ENCODE data around the gene FYB1. TPM values are rescaled to one million over a fixed set of nuclear protein-coding genes. Genes with fewer than 3 reads are reported as not detected.

The FYB1 gene, protein sequence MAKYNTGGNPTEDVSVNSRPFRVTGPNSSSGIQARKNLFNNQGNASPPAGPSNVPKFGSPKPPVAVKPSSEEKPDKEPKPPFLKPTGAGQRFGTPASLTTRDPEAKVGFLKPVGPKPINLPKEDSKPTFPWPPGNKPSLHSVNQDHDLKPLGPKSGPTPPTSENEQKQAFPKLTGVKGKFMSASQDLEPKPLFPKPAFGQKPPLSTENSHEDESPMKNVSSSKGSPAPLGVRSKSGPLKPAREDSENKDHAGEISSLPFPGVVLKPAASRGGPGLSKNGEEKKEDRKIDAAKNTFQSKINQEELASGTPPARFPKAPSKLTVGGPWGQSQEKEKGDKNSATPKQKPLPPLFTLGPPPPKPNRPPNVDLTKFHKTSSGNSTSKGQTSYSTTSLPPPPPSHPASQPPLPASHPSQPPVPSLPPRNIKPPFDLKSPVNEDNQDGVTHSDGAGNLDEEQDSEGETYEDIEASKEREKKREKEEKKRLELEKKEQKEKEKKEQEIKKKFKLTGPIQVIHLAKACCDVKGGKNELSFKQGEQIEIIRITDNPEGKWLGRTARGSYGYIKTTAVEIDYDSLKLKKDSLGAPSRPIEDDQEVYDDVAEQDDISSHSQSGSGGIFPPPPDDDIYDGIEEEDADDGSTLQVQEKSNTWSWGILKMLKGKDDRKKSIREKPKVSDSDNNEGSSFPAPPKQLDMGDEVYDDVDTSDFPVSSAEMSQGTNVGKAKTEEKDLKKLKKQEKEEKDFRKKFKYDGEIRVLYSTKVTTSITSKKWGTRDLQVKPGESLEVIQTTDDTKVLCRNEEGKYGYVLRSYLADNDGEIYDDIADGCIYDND
- 84.9 and 93.7 TPM in 2 replicates for total RNA-seq

DNA sequence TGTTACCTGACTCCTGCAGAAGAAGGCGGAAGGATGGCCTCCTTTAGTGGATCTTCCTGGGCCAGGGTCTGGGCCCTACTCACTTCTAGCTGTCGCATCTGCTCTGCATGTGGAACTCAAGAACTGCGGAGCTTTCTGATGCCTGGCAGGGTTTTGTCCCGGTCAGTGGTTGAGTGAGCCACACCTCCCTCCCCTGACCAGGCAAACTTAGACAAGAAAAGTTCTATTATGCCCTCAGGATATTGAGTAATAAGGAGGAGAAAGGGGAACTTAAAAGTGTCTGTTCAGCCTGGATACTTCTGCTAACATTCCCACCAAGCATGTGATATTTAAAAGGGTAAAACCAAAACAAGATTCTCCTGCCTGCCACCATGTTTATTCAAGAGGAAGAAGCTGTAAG lies at the start of gene FYB1:
TSS of gene FYB1 (minus strand) at position 127 of the 400 bp plus-strand sequence. CDS start 16,603 bp downstream, outside the sequence.
- intact Hi-C loops (cut with micrococcal nuclease): loop anchor here (5.0 to 10.0 kb wide), 3 partner anchors 158 to 1615 kb away; partner anchors contain the start of gene RPL37
- no peak for DNase-seq
- Mint-ChIP-seq H3K9me3 (no peaks in the 10 kb centered on the region), H3K27me3 (no peaks in the 10 kb centered on the region), H3K4me1 (peaks cover 35% of the 10 kb centered on the region), H3K36me3 (ENCODE audit: low read depth) (no peaks in the 10 kb centered on the region), H3K27ac (no peak within 1 kb of the TSS), H3K4me3 (no peak within 1 kb of the TSS)

- Mint-ChIP-seq H3K4me1 (peaks cover 24% of the 10 kb centered on the region), H3K9me3 (peaks cover 3% of the 10 kb centered on the region), H3K27me3 (no peaks in the 10 kb centered on the region), H3K36me3 (ENCODE audit: low read depth) (no peaks in the 10 kb centered on the region), H3K27ac (no peak overlapping the region), H3K4me3 (no peak overlapping the region)
- DNase-seq: no peak
- intact Hi-C loops (cut with micrococcal nuclease): no loop called here
Observed at GRCh38 chr5:39267186-39267585, 47.8 kb upstream of the FYB1 start.

GRCh38 chr5:39266442-39266841 lies 47.1 kb upstream of the FYB1 start:
- intact Hi-C loops (cut with micrococcal nuclease): no loop called here
- H3K36me3 Mint-ChIP-seq (ENCODE audit: low read depth): no peaks in the 10 kb centered on the region
- H3K9me3 Mint-ChIP-seq: peaks cover 3% of the 10 kb centered on the region
- H3K4me1 Mint-ChIP-seq: peaks cover 24% of the 10 kb centered on the region
- H3K4me3 Mint-ChIP-seq: no peak overlapping the region
- H3K27me3 Mint-ChIP-seq: no peaks in the 10 kb centered on the region
- DNase-seq: no peak
- H3K27ac Mint-ChIP-seq: no peak overlapping the region

DNA sequence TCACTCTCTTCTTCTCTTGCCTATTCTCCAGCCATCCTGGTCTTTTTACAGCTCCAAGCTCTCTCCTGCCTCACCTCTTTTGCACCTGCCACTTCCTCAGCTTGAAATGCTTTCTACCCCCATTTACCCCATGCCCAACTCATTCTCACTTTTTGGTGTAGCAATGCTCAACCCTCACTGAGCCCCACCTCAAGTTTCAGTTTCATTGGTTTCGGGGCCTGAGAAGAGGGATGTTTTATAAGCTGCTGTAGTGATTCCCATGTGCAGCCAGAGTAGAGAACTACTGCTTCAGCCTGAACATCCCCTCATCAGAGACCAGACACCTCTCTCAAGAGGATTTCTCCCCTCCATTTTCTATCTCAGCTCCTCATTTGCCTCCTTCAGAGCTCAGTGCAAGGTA lies 45.2 kb upstream of the FYB1 start:
- H3K36me3 Mint-ChIP-seq (ENCODE audit: low read depth): no peaks in the 10 kb centered on the region
- peak; percentile 81 for DNase-seq
- peaks cover 21% of the 10 kb centered on the region for H3K4me1 Mint-ChIP-seq
- H3K27ac Mint-ChIP-seq: no peak overlapping the region
- peaks cover 3% of the 10 kb centered on the region for H3K9me3 Mint-ChIP-seq
- H3K4me3 Mint-ChIP-seq: peak overlapping the region; percentile 12
- no peaks in the 10 kb centered on the region for H3K27me3 Mint-ChIP-seq
- intact Hi-C loops (cut with micrococcal nuclease): no loop called here

- no peak for DNase-seq
- no peak overlapping the region for H3K27ac Mint-ChIP-seq
- no peaks in the 10 kb centered on the region for H3K27me3 Mint-ChIP-seq
- H3K9me3 Mint-ChIP-seq: peaks cover 3% of the 10 kb centered on the region
- peaks cover 22% of the 10 kb centered on the region for H3K4me1 Mint-ChIP-seq
- intact Hi-C loops (cut with micrococcal nuclease): no loop called here
- H3K4me3 Mint-ChIP-seq: no peak overlapping the region
- H3K36me3 Mint-ChIP-seq (ENCODE audit: low read depth): no peaks in the 10 kb centered on the region
Observed at GRCh38 chr5:39262981-39263380, 43.6 kb upstream of the FYB1 start.

DNA sequence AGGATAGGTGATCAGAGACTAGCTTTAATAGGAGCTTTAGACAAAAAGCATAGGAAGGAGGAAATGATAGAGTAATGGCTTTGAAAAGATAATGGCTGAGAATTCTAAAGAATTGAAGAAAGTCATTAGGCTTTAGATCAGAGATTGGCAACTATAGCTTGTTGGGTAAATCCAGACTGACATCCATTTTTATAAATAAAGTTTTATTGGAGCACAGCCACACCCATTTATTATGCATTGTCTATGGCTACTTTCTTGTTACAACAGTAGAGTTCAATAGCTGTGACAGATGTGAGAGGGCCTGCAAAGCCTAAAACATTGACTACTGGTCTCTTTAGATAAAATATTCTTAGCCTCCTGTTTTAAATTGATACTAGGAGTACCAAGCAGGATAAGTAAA lies 40.7 kb upstream of the FYB1 start:
- Mint-ChIP-seq H3K4me3 (no peak overlapping the region), H3K36me3 (ENCODE audit: low read depth) (no peaks in the 10 kb centered on the region), H3K4me1 (peaks cover 28% of the 10 kb centered on the region), H3K9me3 (peaks cover 3% of the 10 kb centered on the region), H3K27ac (no peak overlapping the region), H3K27me3 (no peaks in the 10 kb centered on the region)
- intact Hi-C loops (cut with micrococcal nuclease): no loop called here
- no peak for DNase-seq

DNA sequence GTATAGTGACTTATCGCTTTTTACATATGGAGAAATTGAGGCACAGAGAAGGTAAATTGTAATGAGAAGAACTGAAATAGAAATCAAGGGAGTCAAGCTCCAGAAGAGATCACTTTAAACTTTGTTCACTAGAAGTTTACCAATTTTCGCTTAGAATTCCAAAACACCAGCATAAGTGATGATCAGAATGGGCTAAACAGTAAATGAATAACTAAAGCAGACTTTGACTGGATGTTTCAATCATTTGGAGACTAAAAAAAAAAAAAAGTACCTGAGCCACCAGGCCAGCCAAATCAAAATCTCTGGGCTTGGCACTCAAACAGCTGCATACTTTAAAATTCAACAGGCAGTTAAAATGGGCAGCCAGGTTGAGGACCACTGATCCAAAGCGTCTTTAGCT lies 38.2 kb upstream of the FYB1 start:
- no peaks in the 10 kb centered on the region for H3K9me3 Mint-ChIP-seq
- intact Hi-C loops (cut with micrococcal nuclease): no loop called here
- no peaks in the 10 kb centered on the region for H3K27me3 Mint-ChIP-seq
- DNase-seq: no peak
- H3K4me3 Mint-ChIP-seq: no peak overlapping the region
- H3K36me3 Mint-ChIP-seq (ENCODE audit: low read depth): peaks cover 2% of the 10 kb centered on the region
- H3K4me1 Mint-ChIP-seq: peaks cover 18% of the 10 kb centered on the region
- no peak overlapping the region for H3K27ac Mint-ChIP-seq

DNA sequence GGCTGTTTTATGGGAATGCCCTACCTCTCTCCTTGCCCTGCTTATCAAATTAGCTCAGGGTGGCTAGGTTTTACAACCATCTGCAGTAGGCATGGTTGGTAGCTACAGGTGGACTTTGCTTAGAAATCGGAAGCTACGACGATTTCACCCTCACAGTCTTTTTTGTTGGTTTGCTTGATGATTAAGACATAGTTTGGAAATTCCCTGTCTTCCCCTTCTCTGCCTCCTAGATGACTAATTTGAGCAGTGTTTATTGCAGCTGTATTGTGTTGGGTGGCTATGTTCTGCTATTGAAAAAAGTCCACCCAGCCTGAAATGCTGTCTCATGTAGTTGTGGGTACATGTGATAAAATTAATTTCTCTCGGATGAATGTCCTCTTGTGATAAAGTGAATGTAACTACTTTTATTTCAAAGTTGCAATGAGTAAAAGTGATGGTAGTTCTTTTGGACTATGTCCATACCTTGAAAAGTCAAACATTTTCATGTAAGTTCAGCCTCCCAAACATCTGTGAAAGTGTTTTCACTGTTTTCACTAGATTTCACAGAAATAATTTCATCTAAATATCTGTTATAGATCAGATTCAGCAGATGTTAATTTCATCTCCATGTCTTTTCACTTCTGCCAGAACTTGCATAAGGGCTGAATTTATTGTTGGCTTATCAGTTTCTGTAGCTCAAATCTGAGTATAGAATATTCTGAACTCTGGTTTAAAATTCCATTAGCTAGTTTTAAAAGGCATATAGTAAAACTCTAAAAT lies 37.3 kb upstream of the FYB1 start:
- Mint-ChIP-seq H3K27me3 (no peaks in the 10 kb centered on the region), H3K4me3 (peak overlapping the region; percentile 43), H3K4me1 (peaks cover 18% of the 10 kb centered on the region), H3K27ac (no peak overlapping the region), H3K36me3 (ENCODE audit: low read depth) (peaks cover 2% of the 10 kb centered on the region), H3K9me3 (no peaks in the 10 kb centered on the region)
- peak; percentile 73 for DNase-seq
- intact Hi-C loops (cut with micrococcal nuclease): loop anchor here (1.0 kb wide), 3 partner anchors 18 to 39 kb away; no protein-coding TSS in a partner anchor

GRCh38 chr5:39255406-39255805 lies 36.0 kb upstream of the FYB1 start:
- Mint-ChIP-seq H3K9me3 (peaks cover 3% of the 10 kb centered on the region), H3K4me3 (no peak overlapping the region), H3K36me3 (ENCODE audit: low read depth) (peaks cover 4% of the 10 kb centered on the region), H3K4me1 (peaks cover 18% of the 10 kb centered on the region), H3K27ac (no peak overlapping the region), H3K27me3 (no peaks in the 10 kb centered on the region)
- no peak for DNase-seq
- intact Hi-C loops (cut with micrococcal nuclease): no loop called here

- DNase-seq: no peak
- no peak overlapping the region for H3K4me3 Mint-ChIP-seq
- no peak overlapping the region for H3K27ac Mint-ChIP-seq
- H3K9me3 Mint-ChIP-seq: peaks cover 9% of the 10 kb centered on the region
- intact Hi-C loops (cut with micrococcal nuclease): no loop called here
- H3K27me3 Mint-ChIP-seq: peaks cover 1% of the 10 kb centered on the region
- peaks cover 8% of the 10 kb centered on the region for H3K36me3 Mint-ChIP-seq (ENCODE audit: low read depth)
- peaks cover 18% of the 10 kb centered on the region for H3K4me1 Mint-ChIP-seq
Observed at GRCh38 chr5:39254671-39255070, 35.3 kb upstream of the FYB1 start.

DNA sequence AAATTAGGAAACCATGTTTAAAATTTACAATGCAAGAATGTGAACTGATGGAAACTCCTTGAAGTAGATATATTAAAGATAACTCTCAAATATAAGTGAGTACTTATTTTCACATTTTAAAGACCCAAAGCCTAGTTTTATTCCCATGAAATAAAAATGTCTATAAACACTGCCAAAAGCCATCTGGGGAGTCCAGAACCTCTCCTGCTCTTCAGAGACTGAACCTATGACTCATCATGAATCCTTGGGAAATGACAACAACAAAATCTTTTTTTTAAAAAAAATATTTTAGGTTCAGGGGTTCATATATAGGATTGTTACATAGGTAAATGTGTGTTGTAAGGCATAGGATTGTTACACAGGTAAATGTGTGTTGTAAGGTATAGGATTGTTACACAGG lies 33.8 kb upstream of the FYB1 start:
- H3K9me3 Mint-ChIP-seq: peaks cover 14% of the 10 kb centered on the region
- intact Hi-C loops (cut with micrococcal nuclease): no loop called here
- H3K27me3 Mint-ChIP-seq: peaks cover 1% of the 10 kb centered on the region
- no peak overlapping the region for H3K4me3 Mint-ChIP-seq
- DNase-seq: no peak
- H3K27ac Mint-ChIP-seq: no peak overlapping the region
- H3K4me1 Mint-ChIP-seq: peaks cover 18% of the 10 kb centered on the region
- H3K36me3 Mint-ChIP-seq (ENCODE audit: low read depth): peaks cover 8% of the 10 kb centered on the region

- Mint-ChIP-seq H3K36me3 (ENCODE audit: low read depth) (peaks cover 8% of the 10 kb centered on the region), H3K27me3 (peaks cover 3% of the 10 kb centered on the region), H3K4me1 (peaks cover 2% of the 10 kb centered on the region), H3K4me3 (no peak overlapping the region), H3K27ac (peak overlapping the region; percentile 25), H3K9me3 (peaks cover 19% of the 10 kb centered on the region)
- intact Hi-C loops (cut with micrococcal nuclease): no loop called here
- no peak for DNase-seq
Observed at GRCh38 chr5:39249564-39250274, 30.4 kb upstream of the FYB1 start.

GRCh38 chr5:39249069-39249468 lies 29.7 kb upstream of the FYB1 start:
- Mint-ChIP-seq H3K4me3 (no peak overlapping the region), H3K36me3 (ENCODE audit: low read depth) (peaks cover 6% of the 10 kb centered on the region), H3K9me3 (peaks cover 19% of the 10 kb centered on the region), H3K27ac (no peak overlapping the region), H3K27me3 (peaks cover 6% of the 10 kb centered on the region), H3K4me1 (peaks cover 2% of the 10 kb centered on the region)
- DNase-seq: no peak
- intact Hi-C loops (cut with micrococcal nuclease): no loop called here
